Esophagus squamous epithelium (tissue), 5 donors: ENCODE data around the gene FNDC5. TPM values are rescaled to one million over a fixed set of nuclear protein-coding genes. Genes with fewer than 3 reads are reported as not detected.

Source experiments
- DNase-seq: peaks from one replicate; lab custom pipeline; 2025; lab: John Stamatoyannopoulos, UW
- H3K27ac ChIP-seq, 4 donors: fragments of 200-600 bp; sonication (generic); one replicate each; pipeline ENCODE4 v1.5.1; 2016 to 2019; ENCODE audit warnings: mild to moderate bottlenecking in 1 of 4
- H3K27me3 ChIP-seq, 4 donors: fragments of 200-600 bp; sonication (generic); 1 replicate in 3 of 4; 2 replicates in 1 of 4; pipeline versions ENCODE4 v1.5.1 to v1.6.0; 2017 to 2021; ENCODE audit warnings: antibody characterized with exemption in 1 of 4
- H3K36me3 ChIP-seq, 3 donors: fragments of 200-600 bp; sonication (generic); one replicate each; pipeline ENCODE4 v1.5.1; 2016 to 2019
- H3K4me1 ChIP-seq, 3 donors: fragments of 200-600 bp; sonication (generic); one replicate each; pipeline ENCODE4 v1.5.1; 2017 to 2019
- H3K4me3 ChIP-seq, 4 donors: fragments of 200-600 bp; sonication (generic); 1 replicate in 3 of 4; 2 replicates in 1 of 4; pipeline ENCODE4 v1.5.1; 2016 to 2019; ENCODE audit warnings: mild to moderate bottlenecking in 2 of 4, moderate library complexity in 1 of 4
- H3K9me3 ChIP-seq, 3 donors: fragments of 200-600 bp; sonication (generic); one replicate each; pipeline ENCODE4 v1.5.1; 2016 to 2019
- POLR2A ChIP-seq, 4 donors: fragments of 450-650 bp; IDR thresholded peaks; one replicate each; pipeline ENCODE4 v1.6.1; 2017; ENCODE audit warnings: antibody characterized with exemption in 4 of 4, mild to moderate bottlenecking in 4 of 4, moderate library complexity in 3 of 4
- WGBS, 2 donors: methylation state at CpG; one replicate each; pipeline ENCODE4 v1.1.5; 2018; 5-methylcytosine and 5-hydroxymethylcytosine counted together
- intact Hi-C: fragments of 100-400 bp; cut with DNase I; formaldehyde crosslinking; loops from one replicate; pipeline ENCODE4 v1.15.0; 2022
- total RNA-seq, 4 donors: library from RNA; depleted of rRNA; stranded (reverse); fragments of >200 nt; gene quantifications; one replicate each; pipeline ENCODE4 v1.1.0, GENCODE V29; 2016
- TF ChIP-seq, protein P1 (sequence below), 6 experiments: fragments of 450-650 bp in 4 of 6; fragments of 200-600 bp in 2 of 6; sonication (generic) in 2 of 6; IDR thresholded peaks; one replicate each; pipeline ENCODE4 v1.5.1; 2016 to 2019; ENCODE audit warnings: antibody characterized with exemption in 6 of 6, mild to moderate bottlenecking in 4 of 6, moderate library complexity in 4 of 6
- donor health status: DM: yes; HTN: yes; CAD: no.

FNDC5 gene
- total RNA-seq, 4 donors from 2014 or later: 0.44 to 0.76 TPM; not detected in 2

DNA sequence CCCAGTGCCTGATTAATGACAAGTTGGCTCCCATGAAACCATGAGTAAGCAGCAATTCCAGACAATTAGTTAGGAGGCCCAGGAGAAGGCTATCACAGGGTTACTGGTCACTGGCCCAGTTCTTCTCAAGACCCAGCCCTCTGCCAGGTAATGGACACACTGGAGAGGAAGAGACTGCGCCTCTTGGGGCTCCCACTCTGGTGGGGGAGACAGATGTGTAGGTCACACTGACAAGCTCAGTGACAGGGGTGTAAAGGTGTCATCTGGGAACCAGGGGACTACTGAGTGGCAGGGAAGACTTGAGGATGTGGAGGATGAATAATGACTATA, 20.5 kb upstream of the FNDC5 start:
- Histone ChIP-seq H3K9me3 (no peaks in the 10 kb centered on the region), H3K27ac (no peak overlapping the region), H3K27me3 (peaks cover 2 to 84% (median 8%) of the 10 kb centered on the region in 4 donors), H3K36me3 (peaks cover 0 to 21% (median 0%) of the 10 kb centered on the region in 3 donors), H3K4me3 (no peak overlapping the region), H3K4me1 (peaks cover 10 to 28% (median 16%) of the 10 kb centered on the region in 3 donors)
- DNase-seq: no peak
- no peak for TF ChIP-seq POLR2A (IDR thresholded peaks at IDR 0.05)
- TF ChIP-seq, protein P1, sequence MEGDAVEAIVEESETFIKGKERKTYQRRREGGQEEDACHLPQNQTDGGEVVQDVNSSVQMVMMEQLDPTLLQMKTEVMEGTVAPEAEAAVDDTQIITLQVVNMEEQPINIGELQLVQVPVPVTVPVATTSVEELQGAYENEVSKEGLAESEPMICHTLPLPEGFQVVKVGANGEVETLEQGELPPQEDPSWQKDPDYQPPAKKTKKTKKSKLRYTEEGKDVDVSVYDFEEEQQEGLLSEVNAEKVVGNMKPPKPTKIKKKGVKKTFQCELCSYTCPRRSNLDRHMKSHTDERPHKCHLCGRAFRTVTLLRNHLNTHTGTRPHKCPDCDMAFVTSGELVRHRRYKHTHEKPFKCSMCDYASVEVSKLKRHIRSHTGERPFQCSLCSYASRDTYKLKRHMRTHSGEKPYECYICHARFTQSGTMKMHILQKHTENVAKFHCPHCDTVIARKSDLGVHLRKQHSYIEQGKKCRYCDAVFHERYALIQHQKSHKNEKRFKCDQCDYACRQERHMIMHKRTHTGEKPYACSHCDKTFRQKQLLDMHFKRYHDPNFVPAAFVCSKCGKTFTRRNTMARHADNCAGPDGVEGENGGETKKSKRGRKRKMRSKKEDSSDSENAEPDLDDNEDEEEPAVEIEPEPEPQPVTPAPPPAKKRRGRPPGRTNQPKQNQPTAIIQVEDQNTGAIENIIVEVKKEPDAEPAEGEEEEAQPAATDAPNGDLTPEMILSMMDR (IDR thresholded peaks at IDR 0.05): no peak
- 86 to 100% methylated on average over 1 of the region's 1 CpG for WGBS, 2 donors
- intact Hi-C loops: no loop called here

DNA sequence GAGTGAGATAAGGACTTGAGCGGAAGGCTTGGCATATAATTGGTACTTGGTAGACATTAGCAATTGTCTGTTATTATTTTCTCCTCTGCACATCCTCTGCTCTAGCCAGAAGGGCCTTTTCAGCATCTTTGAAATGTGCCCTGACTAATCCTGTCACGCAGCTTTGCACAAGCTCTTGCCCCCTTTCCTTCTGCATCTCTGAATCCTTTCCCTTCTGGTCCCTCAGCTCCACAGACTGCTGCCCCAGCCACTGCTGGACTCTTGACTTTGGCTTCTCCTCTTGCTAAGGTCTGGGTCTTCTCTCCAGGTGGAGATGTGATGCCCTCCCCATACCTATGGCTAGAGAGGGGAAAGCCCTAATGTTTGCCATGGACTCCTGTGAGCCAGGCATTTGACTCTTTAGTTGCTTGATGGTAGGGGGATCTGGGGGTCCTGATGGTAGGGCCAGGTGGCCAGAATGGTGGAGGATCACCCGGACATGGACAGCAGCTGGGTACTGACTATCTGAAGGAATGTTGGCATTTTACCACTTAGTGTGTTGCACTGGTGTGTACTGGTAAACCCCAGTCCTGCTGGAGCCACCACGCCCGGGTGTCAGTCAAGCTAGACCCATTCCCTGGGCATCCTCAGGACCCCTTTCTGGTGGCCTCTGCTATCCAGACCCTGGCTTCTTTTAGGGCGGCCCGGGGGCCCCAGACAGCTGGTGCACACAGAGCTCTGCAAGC, 20.0 kb upstream of the FNDC5 start:
- Histone ChIP-seq H3K27ac (no peak overlapping the region), H3K4me1 (peaks cover 10 to 33% (median 20%) of the 10 kb centered on the region in 3 donors), H3K36me3 (peaks cover 0 to 16% (median 0%) of the 10 kb centered on the region in 3 donors), H3K27me3 (peaks cover 7 to 89% (median 11%) of the 10 kb centered on the region in 4 donors), H3K9me3 (no peaks in the 10 kb centered on the region), H3K4me3 (no peak overlapping the region)
- no peak for TF ChIP-seq POLR2A (IDR thresholded peaks at IDR 0.05)
- TF ChIP-seq, protein P1 (IDR thresholded peaks at IDR 0.05): no peak
- 58 to 71% methylated on average over 4 to 7 of the region's 7 CpGs for WGBS, 2 donors
- DNase-seq: no peak
- intact Hi-C loops: no loop called here

DNA sequence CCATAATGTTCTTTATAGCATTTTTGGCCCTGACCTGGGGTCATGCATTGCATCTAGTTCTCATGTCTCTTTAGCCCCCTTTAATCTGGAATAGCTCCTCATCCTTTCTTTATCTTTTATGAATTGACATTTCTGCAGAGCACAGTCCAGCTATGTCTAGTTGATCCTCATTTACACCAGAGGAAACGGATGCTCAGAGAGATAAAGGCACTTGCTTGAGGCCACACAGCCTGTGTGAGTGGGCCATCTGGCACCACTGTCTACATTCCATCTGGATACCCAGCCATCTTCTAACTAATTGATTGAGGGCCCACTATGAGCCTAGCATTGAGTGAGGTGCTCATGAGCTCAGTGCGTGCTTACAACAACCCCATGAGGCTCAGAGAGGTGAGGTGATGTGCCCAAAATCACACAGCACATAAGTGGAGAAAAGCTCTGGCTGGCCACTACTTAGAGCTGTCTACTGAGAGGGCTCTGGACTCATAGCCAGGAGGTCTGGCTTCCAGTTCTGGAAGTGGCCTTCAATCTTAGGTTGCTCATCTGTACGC, 19.1 kb upstream of the FNDC5 start:
- WGBS, 2 donors: 92 to 95% methylated on average over 3 of the region's 3 CpGs
- Histone ChIP-seq H3K27me3 (peaks cover 8 to 97% (median 17%) of the 10 kb centered on the region in 4 donors), H3K9me3 (no peaks in the 10 kb centered on the region), H3K27ac (no peak overlapping the region), H3K36me3 (peaks cover 0 to 8% (median 0%) of the 10 kb centered on the region in 3 donors), H3K4me3 (no peak overlapping the region), H3K4me1 (peaks cover 10 to 35% (median 20%) of the 10 kb centered on the region in 3 donors)
- TF ChIP-seq, protein P1 (IDR thresholded peaks at IDR 0.05): no peak
- no peak for TF ChIP-seq POLR2A (IDR thresholded peaks at IDR 0.05)
- DNase-seq: no peak
- intact Hi-C loops: no loop called here

DNA sequence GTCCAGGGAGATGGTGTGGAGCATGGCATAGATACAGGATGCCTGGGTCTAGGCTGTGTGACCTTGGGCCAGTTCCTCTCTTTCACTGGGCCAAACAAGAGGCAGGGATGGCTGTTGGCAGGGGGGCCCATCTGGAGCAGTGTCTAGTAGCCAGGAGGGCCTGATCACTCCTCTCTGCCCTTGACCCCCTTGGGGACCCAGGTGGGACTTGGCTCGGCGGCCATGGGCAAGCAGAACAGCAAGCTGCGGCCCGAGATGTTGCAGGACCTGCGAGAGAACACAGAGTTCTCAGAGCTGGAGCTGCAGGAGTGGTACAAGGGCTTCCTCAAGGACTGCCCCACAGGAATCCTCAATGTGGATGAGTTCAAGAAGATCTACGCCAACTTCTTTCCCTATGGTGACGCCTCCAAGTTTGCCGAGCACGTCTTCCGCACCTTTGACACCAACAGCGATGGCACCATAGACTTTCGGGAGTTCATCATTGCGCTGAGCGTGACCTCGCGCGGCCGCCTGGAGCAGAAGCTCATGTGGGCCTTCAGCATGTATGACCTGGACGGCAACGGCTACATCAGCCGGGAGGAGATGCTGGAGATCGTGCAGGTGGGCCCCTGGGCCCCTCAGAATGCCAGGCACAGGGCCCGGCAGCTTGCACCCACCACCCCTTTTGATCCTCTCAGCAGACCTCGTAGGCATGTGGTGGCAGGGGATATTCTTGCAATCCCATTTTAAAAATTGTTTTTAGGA, 18.1 kb upstream of the FNDC5 start:
- whole genome bisulfite sequencing, 2 donors: 88 to 98% methylated on average over 15 of the region's 24 CpGs
- Histone ChIP-seq H3K27ac (no peak overlapping the region), H3K27me3 (peaks cover 8 to 97% (median 16%) of the 10 kb centered on the region in 4 donors)

More for the DNA sequence above, 18.1 kb upstream of the FNDC5 start:
- no peak for DNase-seq
- no peak for TF ChIP-seq POLR2A (IDR thresholded peaks at IDR 0.05)
- TF ChIP-seq, protein P1 (IDR thresholded peaks at IDR 0.05): no peak
- H3K9me3 ChIP-seq: no peaks in the 10 kb centered on the region
- H3K4me1 ChIP-seq: peaks cover 8 to 31% (median 20%) of the 10 kb centered on the region in 3 donors
- no peak overlapping the region for H3K4me3 ChIP-seq
- H3K36me3 ChIP-seq: no peaks in the 10 kb centered on the region
- intact Hi-C loops: no loop called here
